Measurements from ENCODE around the gene ZNF497.

DNA sequence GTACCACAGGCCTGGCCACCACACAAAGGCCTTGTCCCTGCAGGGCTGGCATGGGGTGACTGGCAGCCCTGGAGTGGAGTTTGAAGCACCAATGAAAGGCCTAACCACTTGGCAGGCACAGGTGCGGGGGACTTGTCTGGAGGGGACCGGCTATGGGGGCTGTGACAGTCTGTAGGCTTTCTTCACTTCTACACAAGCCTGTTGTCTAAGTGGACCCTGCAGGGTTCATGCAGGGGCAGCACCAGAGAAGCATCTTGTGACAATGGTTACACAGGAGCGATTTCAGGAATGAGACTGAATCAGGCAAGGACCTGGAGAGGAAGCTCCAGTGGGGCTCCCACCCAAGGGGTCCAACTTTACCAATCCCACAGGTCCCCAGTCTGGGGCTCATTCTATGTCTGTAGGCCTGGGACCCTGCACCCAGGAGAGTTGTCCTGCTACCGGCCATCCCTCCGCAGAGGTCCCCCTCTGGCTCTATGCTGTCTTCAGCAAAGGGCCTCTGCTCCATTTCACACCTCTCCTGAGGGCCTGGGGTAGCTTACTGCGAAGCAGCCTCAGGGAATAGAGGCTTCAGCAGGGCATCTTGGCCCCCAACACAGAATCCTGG, 20.5 kb upstream of the ZNF497 start:
- TF ChIP-seq, protein P1, sequence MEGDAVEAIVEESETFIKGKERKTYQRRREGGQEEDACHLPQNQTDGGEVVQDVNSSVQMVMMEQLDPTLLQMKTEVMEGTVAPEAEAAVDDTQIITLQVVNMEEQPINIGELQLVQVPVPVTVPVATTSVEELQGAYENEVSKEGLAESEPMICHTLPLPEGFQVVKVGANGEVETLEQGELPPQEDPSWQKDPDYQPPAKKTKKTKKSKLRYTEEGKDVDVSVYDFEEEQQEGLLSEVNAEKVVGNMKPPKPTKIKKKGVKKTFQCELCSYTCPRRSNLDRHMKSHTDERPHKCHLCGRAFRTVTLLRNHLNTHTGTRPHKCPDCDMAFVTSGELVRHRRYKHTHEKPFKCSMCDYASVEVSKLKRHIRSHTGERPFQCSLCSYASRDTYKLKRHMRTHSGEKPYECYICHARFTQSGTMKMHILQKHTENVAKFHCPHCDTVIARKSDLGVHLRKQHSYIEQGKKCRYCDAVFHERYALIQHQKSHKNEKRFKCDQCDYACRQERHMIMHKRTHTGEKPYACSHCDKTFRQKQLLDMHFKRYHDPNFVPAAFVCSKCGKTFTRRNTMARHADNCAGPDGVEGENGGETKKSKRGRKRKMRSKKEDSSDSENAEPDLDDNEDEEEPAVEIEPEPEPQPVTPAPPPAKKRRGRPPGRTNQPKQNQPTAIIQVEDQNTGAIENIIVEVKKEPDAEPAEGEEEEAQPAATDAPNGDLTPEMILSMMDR (conservative IDR thresholded peaks at IDR 0.05; ENCODE audit: low read length) = no peak
- TF ChIP-seq EZH2phosphoT487 (IDR thresholded peaks at IDR 0.05; ENCODE audit: borderline replicate concordance) = no peak
